Measurements from ENCODE around the gene ARHGEF3. TPM values are rescaled to one million over a fixed set of nuclear protein-coding genes. Genes with fewer than 3 reads are reported as not detected.

Gene ARHGEF3
- total RNA-seq, 1 donor from 2014 or later = 12.1 TPM

DNA sequence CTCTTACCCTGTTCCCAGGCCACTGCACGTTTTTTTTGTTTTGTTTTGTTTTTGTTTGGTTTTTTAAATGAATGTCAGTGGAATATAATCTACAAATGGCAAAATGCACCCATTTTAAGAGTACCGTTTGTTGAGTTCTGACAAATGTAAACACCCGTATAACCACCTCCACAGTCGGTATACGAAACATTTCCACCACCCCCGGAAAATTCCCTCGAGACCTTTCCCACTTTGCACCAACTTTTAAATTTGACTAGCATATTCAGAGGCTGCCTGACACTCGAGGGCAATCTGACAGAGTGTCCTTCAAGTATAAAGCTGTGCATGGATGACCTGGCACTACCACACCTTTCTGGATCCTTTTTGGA is 613 bp upstream of the ARHGEF3 start:
- TF ChIP-seq, protein P1, sequence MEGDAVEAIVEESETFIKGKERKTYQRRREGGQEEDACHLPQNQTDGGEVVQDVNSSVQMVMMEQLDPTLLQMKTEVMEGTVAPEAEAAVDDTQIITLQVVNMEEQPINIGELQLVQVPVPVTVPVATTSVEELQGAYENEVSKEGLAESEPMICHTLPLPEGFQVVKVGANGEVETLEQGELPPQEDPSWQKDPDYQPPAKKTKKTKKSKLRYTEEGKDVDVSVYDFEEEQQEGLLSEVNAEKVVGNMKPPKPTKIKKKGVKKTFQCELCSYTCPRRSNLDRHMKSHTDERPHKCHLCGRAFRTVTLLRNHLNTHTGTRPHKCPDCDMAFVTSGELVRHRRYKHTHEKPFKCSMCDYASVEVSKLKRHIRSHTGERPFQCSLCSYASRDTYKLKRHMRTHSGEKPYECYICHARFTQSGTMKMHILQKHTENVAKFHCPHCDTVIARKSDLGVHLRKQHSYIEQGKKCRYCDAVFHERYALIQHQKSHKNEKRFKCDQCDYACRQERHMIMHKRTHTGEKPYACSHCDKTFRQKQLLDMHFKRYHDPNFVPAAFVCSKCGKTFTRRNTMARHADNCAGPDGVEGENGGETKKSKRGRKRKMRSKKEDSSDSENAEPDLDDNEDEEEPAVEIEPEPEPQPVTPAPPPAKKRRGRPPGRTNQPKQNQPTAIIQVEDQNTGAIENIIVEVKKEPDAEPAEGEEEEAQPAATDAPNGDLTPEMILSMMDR (IDR thresholded peaks at IDR 0.05; ENCODE audit: insufficient read depth, low read length, severe bottlenecking) = no peak
- peak overlapping the region; percentile 68 for H3K4me3 ChIP-seq (ENCODE audit: low read depth, low read length)
- FAIRE-seq (no peak), DNase-seq (ENCODE audit: low read depth) (no peak)
- no peaks in the 10 kb centered on the region for H3K27me3 ChIP-seq (ENCODE audit: control insufficient read depth, insufficient read depth, low read length)
- H3K36me3 ChIP-seq (ENCODE audit: control insufficient read depth, insufficient read depth, low read length) = no peaks in the 10 kb centered on the region

DNA sequence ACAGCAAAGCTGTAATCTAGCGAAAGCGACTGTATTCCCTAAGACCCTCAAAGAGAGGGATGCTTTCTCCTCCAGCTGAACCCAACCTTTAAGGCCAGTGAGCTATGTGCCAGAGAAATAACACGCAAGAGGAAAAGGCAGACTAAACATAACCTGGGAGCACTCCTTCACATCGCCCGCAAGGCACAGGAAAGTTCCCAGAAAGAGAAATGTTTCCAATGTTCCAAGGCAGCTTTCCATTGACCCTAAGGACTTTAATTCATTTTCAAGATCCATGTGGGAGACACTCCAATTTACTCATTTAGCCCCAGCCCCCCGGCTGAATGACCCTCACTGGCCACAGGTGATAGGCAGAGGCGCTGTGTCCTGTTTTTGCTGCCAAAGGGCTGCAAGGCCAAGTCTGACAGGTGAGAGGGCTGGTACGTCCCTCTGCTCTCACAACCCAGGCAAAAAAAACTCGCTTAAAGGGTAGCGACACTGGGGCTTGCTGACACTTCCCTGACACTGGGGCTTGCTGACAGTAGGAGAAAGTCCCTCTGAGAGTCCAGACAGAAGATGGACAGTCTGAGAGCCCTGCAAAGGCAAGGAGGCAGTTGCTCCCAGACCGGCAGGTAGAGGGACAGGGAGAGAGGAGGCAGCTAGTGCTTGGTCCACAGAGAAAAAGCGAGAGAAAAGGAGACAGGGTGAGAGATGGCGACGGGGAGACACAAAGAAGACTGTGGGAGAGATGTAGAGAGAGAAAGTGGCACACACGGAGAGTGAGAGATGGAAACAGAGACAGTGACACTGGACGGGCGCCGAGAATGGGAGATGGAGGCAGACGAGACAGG is 702 bp downstream of the ARHGEF3 start:
- Histone ChIP-seq H3K27me3 (ENCODE audit: control insufficient read depth, insufficient read depth, low read length) (no peaks in the 10 kb centered on the region), H3K4me3 (ENCODE audit: low read depth, low read length) (peak overlapping the region; percentile 68), H3K36me3 (ENCODE audit: control insufficient read depth, insufficient read depth, low read length) (no peaks in the 10 kb centered on the region)
- FAIRE-seq (no peak), DNase-seq (ENCODE audit: low read depth) (no peak)
- TF ChIP-seq, protein P1 (IDR thresholded peaks at IDR 0.05; ENCODE audit: insufficient read depth, low read length, severe bottlenecking) = no peak

DNA sequence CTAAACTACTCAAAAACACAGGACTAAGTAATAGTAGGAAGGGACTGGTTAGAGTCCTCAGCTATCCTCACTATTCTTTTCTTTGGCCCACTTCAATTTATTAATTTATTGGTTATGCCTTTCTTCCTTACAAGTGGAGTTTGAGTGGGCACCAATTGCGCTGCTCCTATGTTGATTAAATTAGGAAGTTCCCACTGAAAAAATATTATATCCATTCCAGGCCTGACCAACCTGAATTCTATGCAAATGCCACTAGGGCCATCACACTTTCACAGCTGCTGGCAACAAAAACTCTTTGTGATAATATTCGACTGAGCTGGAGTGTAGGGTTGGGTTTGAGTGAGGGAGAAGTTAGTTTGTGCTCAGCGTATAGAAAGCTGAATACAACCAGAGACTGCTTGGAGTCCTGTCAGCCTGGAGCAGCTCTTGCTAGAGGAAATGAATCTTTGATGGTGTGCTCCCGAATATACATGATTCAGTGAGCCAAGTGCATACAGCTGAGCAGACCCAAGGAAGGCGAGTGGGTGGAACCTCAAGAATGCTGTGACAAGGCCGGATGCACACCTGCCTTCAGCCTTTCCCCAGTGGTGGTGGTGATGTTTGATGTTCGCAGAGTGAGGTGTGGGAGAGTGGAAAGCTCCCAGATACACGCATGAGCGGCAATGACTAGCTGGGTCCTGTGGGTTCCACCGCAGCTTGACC is 1.5 kb downstream of the ARHGEF3 start:
- DNase-seq (ENCODE audit: low read depth) (peak; percentile 76), FAIRE-seq (no peak)
- no peaks in the 10 kb centered on the region for H3K36me3 ChIP-seq (ENCODE audit: control insufficient read depth, insufficient read depth, low read length)
- TF ChIP-seq, protein P1 (IDR thresholded peaks at IDR 0.05; ENCODE audit: insufficient read depth, low read length, severe bottlenecking) = no peak
- no peaks in the 10 kb centered on the region for H3K27me3 ChIP-seq (ENCODE audit: control insufficient read depth, insufficient read depth, low read length)
- H3K4me3 ChIP-seq (ENCODE audit: low read depth, low read length) = no peak overlapping the region

DNA sequence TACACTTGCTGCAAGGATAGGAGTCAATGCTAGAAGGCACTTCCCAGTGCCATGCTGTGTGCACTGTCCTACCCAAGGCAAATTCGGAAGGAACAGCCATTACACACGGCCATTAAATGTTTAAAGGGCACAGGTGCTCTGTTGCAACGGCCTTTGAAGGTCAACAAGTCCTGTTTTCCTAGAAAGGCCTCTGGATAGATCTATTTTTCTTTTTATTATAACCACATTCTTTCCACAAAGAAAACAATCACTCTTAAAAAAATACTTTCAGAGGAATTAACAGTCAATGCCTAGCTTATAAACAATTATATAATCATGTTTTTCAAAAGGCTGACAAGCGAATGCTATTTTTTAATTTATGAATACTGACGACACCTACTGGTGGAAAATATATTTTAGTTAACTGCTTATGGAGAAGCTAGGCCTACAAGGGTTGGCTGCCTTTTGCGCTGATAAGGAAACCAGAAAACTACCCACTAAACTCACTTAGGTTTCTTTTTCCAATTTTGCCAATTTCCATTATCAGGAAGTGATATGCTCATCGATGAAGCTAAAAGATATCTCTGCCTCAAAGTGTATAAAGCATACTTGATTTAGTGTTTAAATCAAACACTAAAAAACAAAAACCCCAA is 2.4 kb downstream of the ARHGEF3 start:
- no peak overlapping the region for H3K4me3 ChIP-seq (ENCODE audit: low read depth, low read length)
- no peaks in the 10 kb centered on the region for H3K27me3 ChIP-seq (ENCODE audit: control insufficient read depth, insufficient read depth, low read length)
- H3K36me3 ChIP-seq (ENCODE audit: control insufficient read depth, insufficient read depth, low read length) = no peaks in the 10 kb centered on the region
- FAIRE-seq (no peak), DNase-seq (ENCODE audit: low read depth) (peak; percentile 75)
- TF ChIP-seq, protein P1 (IDR thresholded peaks at IDR 0.05; ENCODE audit: insufficient read depth, low read length, severe bottlenecking) = peak; percentile 44

DNA sequence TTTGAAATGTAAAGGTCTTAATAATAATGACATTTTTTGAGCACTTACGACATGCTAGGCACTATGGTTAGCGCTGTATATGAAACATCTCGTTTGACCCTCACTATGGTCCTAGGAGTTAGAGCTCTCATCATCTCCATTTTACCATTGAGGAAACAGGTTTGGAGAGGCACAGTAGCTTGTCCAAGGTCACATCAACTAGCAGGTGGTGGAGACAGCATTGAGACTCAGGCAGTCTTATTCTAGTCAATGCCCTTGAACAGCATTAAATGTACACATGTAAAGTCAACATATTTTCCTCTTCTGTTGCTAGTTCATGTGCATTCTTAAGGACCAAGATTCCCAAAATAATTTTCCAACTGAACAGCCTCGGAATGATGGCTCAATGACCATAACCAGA is 4.8 kb downstream of the ARHGEF3 start:
- Histone ChIP-seq H3K4me3 (ENCODE audit: low read depth, low read length) (no peak overlapping the region), H3K27me3 (ENCODE audit: control insufficient read depth, insufficient read depth, low read length) (no peaks in the 10 kb centered on the region), H3K36me3 (ENCODE audit: control insufficient read depth, insufficient read depth, low read length) (no peaks in the 10 kb centered on the region)
- FAIRE-seq (no peak), DNase-seq (ENCODE audit: low read depth) (no peak)
- TF ChIP-seq, protein P1 (IDR thresholded peaks at IDR 0.05; ENCODE audit: insufficient read depth, low read length, severe bottlenecking) = no peak
